ENCODE data around the gene C17orf58.

Gene C17orf58

DNA sequence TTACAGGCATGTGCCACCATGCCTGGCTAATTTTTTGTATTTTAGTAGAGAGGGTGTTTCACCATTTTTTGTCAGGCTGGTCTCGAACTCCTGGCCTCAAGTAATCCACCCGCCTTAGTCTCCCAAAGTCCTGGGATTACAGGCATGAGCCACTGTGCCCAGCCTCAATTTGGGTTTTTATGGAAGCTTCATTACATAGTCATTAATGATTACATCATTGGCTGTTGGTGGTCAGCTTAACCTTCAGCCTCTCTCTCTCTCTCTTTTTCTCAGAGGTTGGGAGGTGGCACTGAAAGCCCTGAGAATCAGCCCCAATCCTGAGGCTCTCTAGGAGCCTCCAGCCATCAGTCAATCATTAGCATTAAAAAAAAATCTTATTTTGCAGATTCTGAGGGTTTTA, 45.3 kb downstream of the C17orf58 start:
- no peak for DNase-seq

DNA sequence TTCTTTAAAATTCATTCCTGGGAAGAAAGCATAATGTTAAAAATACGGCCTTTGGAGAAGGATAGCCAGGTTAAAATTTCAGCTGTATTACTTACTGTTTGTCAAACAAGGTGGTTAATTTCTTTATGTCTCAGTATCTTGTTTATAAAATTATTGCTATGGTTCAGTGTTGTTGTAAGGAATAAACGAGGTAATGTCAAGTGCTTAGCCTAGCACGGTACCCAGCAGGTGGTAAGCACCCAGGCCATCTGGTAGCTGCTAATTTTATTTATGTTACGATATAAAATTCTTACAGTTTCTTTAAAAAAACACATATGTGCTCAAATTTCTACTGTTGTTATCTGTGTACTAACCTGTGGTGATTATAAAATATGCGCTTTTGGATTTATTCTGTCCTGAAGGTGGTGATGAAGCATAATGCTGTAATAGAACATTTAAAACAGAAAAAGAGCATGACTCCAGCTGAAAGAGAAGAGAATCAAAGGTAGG, 48.9 kb downstream of the C17orf58 start:
- no peak for DNase-seq

- no peak for DNase-seq
These were observed 49.8 kb downstream of the C17orf58 start for GRCh38 chr17:67946513-67946912.

DNA sequence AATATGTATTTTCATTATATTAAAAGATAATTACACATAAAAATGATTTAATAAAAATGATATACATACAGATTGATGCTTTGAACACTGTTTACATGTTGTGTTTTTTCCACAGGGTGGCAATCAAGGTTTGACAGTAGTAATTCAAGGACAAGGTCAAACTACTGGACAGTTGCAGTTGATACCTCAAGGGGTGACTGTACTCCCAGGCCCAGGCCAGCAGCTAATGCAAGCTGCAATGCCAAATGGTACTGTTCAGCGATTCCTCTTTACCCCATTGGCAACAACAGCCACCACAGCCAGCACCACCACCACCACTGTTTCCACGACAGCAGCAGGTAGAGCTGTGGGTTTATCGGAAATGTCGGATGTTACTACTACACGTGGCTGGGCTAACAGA, 52.2 kb downstream of the C17orf58 start:
- DNase-seq = no peak

- no peak for DNase-seq
These were observed 53.5 kb downstream of the C17orf58 start for GRCh38 chr17:67942810-67943209.
